GM10266 (cell line): ENCODE measurements around the gene CDK11B.

Source experiments
- DNase-seq: peaks from one replicate; pipeline ENCODE4 v3.0.0; 2012; ENCODE audit errors: extremely low spot score
- CTCF ChIP-seq: IDR thresholded peaks from 2 replicates; pipeline ENCODE4 v1.5.1; 2012; ENCODE audit warnings: mild to moderate bottlenecking, low read depth; ENCODE audit not compliant: control insufficient read depth, insufficient read depth; ENCODE audit errors: missing control alignments

CDK11B gene

GRCh38 chr1:1623631-1624442 is 35.0 kb downstream of the CDK11B start:
- no peak for TF ChIP-seq CTCF

GRCh38 chr1:1623181-1623630 is 35.6 kb downstream of the CDK11B start:
- TF ChIP-seq CTCF = no peak
- no peak for DNase-seq

More at GRCh38 chr1:1623631-1624442, 35.0 kb downstream of the CDK11B start:
- DNase-seq = no peak

- TF ChIP-seq CTCF = no peak
- no peak for DNase-seq
Measured at GRCh38 chr1:1622788-1623094, 36.1 kb downstream of the CDK11B start.

GRCh38 chr1:1622010-1622787 is 36.6 kb downstream of the CDK11B start:
- no peak for TF ChIP-seq CTCF
- DNase-seq = no peak

- TF ChIP-seq CTCF = no peak
- no peak for DNase-seq
Measured at GRCh38 chr1:1621173-1622009, 37.4 kb downstream of the CDK11B start.

GRCh38 chr1:1620433-1621139 is 38.2 kb downstream of the CDK11B start:
- TF ChIP-seq CTCF = no peak
- DNase-seq = no peak
